GM12801 (cell line): ENCODE data around the gene GKN1.

Source experiments
- TF ChIP-seq, protein P1 (sequence below): IDR thresholded peaks from one replicate; pipeline ENCODE4 v1.5.1; 2011; ENCODE audit warnings: control low read depth; ENCODE audit not compliant: insufficient read length; ENCODE audit errors: extremely low read depth

Gene GKN1

GRCh38 chr2:68942827-68943226 lies 31.6 kb upstream of the GKN1 start:
- TF ChIP-seq, protein P1, sequence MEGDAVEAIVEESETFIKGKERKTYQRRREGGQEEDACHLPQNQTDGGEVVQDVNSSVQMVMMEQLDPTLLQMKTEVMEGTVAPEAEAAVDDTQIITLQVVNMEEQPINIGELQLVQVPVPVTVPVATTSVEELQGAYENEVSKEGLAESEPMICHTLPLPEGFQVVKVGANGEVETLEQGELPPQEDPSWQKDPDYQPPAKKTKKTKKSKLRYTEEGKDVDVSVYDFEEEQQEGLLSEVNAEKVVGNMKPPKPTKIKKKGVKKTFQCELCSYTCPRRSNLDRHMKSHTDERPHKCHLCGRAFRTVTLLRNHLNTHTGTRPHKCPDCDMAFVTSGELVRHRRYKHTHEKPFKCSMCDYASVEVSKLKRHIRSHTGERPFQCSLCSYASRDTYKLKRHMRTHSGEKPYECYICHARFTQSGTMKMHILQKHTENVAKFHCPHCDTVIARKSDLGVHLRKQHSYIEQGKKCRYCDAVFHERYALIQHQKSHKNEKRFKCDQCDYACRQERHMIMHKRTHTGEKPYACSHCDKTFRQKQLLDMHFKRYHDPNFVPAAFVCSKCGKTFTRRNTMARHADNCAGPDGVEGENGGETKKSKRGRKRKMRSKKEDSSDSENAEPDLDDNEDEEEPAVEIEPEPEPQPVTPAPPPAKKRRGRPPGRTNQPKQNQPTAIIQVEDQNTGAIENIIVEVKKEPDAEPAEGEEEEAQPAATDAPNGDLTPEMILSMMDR: no peak

GRCh38 chr2:68943581-68944568 lies 30.6 kb upstream of the GKN1 start:
- TF ChIP-seq, protein P1: no peak

GRCh38 chr2:68946117-68946516 lies 28.3 kb upstream of the GKN1 start:
- TF ChIP-seq, protein P1: no peak

DNA sequence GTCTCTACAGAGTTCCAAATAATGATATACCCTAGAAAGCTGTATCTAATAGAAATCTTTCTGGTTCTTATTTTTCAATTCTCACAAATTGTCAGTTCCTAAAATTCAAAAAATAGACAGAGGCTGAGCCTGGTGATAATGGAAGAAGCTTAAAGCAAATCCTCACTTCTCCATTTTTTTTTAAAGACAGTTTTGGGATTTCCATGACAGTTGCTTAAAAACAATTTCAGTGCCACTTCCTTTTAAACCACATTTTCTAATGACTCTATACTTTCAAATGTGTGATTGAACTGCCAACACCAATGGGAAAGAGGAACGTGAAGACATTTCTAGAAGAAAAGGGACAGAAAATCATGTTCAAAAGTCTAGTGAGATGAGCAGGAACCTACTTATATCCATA lies 25.7 kb upstream of the GKN1 start:
- TF ChIP-seq, protein P1: no peak

GRCh38 chr2:68951899-68952298 lies 22.5 kb upstream of the GKN1 start:
- TF ChIP-seq, protein P1: no peak

- TF ChIP-seq, protein P1: no peak
Measured at GRCh38 chr2:68952887-68953521, 21.4 kb upstream of the GKN1 start, which contains the start of gene GKN2. GKN2 (minus strand) TSS chr2:68952893; CDS start chr2:68952861, 32 bp downstream.

DNA sequence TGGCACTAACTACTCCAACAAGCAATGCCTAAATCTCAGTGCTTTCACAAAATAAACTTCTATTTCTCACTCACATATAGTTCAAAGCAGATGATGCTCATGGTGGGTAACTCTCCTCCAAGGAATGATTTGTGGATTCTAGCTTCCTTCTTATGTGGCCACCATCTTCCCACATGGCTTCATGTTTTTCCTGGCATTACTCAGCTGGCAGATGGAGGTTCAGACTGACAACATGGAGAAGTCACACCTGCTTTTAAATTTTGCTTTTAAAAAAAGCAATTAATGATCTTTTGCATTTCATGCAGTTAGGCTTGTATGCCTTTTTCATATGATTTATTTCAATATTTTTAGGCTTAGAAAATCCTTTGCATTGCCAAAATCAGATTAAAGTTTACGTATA lies 15.4 kb upstream of the GKN1 start:
- TF ChIP-seq, protein P1: no peak
